Uterus (tissue), 4 donors: Measurements from ENCODE around the gene FPGS. TPM values are rescaled to one million over a fixed set of nuclear protein-coding genes. Genes with fewer than 3 reads are reported as not detected.
"Not testable (repeated sequence)": the region's sequence is repeated elsewhere in the genome, so short reads cannot be mapped to it uniquely, and the experiment has no call there.

Experiments used
- DNase-seq, 2 donors: peaks; one replicate each; pipeline ENCODE4 v3.0.0-alpha.2; 2019 to 2020
- H3K27ac ChIP-seq, 2 donors: fragments of 200-600 bp; sonication (generic); 1 replicate in 1 of 2; 2 replicates in 1 of 2; pipeline ENCODE4 v1.5.1; 2016 to 2018
- H3K27me3 ChIP-seq, 2 donors: fragments of 200-600 bp; sonication (generic); one replicate each; pipeline ENCODE4 v1.5.1; 2018 to 2019; ENCODE audit warnings: control low read depth in 1 of 2
- H3K36me3 ChIP-seq, 2 donors: fragments of 200-600 bp; sonication (generic); one replicate each; pipeline ENCODE4 v1.5.1; 2019; ENCODE audit warnings: control low read depth in 1 of 2
- H3K4me1 ChIP-seq, 2 donors: fragments of 200-600 bp; sonication (generic); one replicate each; pipeline ENCODE4 v1.5.1; 2018 to 2019; ENCODE audit warnings: control low read depth in 1 of 2
- H3K4me3 ChIP-seq, 2 donors: fragments of 200-600 bp; sonication (generic); 1 replicate in 1 of 2; 2 replicates in 1 of 2; pipeline ENCODE4 v1.5.1; 2018 to 2019; ENCODE audit warnings: mild to moderate bottlenecking in 1 of 2
- H3K9me3 ChIP-seq, 2 donors: fragments of 200-600 bp; sonication (generic); one replicate each; pipeline ENCODE4 v1.5.1; 2019; ENCODE audit warnings: control low read depth in 1 of 2
- POLR2A ChIP-seq, 2 donors: fragments of 450-650 bp; IDR thresholded peaks; one replicate each; pipeline ENCODE4 v1.6.1; 2016; ENCODE audit warnings: antibody characterized with exemption in 2 of 2, mild to moderate bottlenecking in 1 of 2, moderate library complexity in 1 of 2
- intact Hi-C: fragments of 100-400 bp; cut with DNase I; formaldehyde crosslinking; loops from one replicate; pipeline ENCODE4 v1.15.1; 2023; ENCODE audit warnings: low total_unique reads
- total RNA-seq, 4 donors: library from RNA; depleted of rRNA in 3 of 4; stranded (reverse); fragments of >200 nt in 3 of 4; gene quantifications; one replicate each; pipeline versions ENCODE4 v1.1.0 to v1.2.4, GENCODE V29; 2014 to 2023
- TF ChIP-seq, protein P1 (sequence below), 4 experiments: fragments of 200-600 bp in 2 of 4; fragments of 450-650 bp in 2 of 4; sonication (generic) in 2 of 4; IDR thresholded peaks; one replicate each; pipeline ENCODE4 v1.5.1; 2016 to 2019; ENCODE audit warnings: antibody characterized with exemption in 4 of 4, mild to moderate bottlenecking in 2 of 4, moderate library complexity in 1 of 4
- donor health status: DM: yes; HTN: yes; CAD: no.

FPGS gene
- total RNA-seq, 4 donors from 2014 or later = 11.5 to 128 (median 46.6) TPM

DNA sequence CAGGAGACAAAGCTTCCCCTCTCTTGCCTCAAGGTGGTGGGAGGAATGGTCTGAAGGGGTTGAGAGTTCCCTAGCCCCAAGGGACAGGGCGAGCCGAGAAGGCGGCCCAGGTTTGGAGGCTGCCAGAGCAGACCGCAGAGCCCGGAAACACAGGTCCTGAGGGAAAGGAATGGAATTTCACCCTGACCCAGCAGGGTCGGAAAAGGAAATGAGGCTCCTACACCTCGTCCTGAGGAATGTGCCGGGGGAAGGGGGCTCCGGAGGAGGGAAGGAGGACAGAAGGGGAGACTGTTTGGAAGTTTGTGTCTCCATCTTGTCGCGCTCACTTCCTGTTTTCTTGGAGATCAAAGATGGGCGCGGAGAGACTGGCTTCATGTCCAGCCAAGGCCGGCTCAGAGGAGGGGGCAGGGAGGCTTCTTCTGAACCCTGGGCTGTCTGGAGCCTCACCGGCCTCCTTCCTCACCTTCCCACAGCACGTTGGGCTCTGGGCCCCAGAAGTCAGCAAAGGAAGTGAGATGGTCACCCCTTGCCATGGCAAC is 42.2 kb downstream of the FPGS start:
- Histone ChIP-seq H3K4me3 (no peak overlapping the region), H3K27ac (peak overlapping the region; percentile 74 to 89), H3K4me1 (peaks cover 0 to 4% of the 10 kb centered on the region in 2 donors), H3K27me3 (no peaks in the 10 kb centered on the region), H3K9me3 (no peaks in the 10 kb centered on the region), H3K36me3 (no peaks in the 10 kb centered on the region)
- DNase-seq = peak in 1 of 2 donors; percentile 56
- intact Hi-C loops = no loop called here
- TF ChIP-seq POLR2A (IDR thresholded peaks at IDR 0.05) = no peak
- TF ChIP-seq, protein P1, sequence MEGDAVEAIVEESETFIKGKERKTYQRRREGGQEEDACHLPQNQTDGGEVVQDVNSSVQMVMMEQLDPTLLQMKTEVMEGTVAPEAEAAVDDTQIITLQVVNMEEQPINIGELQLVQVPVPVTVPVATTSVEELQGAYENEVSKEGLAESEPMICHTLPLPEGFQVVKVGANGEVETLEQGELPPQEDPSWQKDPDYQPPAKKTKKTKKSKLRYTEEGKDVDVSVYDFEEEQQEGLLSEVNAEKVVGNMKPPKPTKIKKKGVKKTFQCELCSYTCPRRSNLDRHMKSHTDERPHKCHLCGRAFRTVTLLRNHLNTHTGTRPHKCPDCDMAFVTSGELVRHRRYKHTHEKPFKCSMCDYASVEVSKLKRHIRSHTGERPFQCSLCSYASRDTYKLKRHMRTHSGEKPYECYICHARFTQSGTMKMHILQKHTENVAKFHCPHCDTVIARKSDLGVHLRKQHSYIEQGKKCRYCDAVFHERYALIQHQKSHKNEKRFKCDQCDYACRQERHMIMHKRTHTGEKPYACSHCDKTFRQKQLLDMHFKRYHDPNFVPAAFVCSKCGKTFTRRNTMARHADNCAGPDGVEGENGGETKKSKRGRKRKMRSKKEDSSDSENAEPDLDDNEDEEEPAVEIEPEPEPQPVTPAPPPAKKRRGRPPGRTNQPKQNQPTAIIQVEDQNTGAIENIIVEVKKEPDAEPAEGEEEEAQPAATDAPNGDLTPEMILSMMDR (IDR thresholded peaks at IDR 0.05) = no peak

DNA sequence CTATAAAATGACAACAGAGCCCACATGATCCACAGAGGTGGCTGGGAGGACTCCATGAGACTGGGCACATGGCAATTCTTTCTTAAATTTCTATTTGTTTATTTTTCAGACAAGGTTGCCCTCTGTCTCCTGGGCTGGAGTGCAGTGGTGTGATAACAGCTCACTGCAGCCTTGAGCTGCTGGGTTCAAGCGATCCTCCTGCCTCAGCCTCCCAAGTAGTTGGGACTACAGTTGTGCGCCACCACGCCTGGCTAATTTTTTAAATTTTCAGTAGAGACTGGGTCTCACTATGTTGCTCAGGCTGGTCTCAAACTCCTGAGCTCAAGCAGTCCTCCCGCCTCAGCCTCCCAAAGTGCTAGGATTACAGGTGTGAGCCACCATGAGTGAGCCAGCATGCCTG is 42.9 kb downstream of the FPGS start:
- H3K36me3 ChIP-seq, H3K4me3 ChIP-seq, H3K27me3 ChIP-seq, H3K9me3 ChIP-seq, DNase-seq, intact Hi-C loops, H3K4me1 ChIP-seq: not testable (repeated sequence)
- H3K27ac ChIP-seq = peak overlapping the region; percentile 74 to 89

DNA sequence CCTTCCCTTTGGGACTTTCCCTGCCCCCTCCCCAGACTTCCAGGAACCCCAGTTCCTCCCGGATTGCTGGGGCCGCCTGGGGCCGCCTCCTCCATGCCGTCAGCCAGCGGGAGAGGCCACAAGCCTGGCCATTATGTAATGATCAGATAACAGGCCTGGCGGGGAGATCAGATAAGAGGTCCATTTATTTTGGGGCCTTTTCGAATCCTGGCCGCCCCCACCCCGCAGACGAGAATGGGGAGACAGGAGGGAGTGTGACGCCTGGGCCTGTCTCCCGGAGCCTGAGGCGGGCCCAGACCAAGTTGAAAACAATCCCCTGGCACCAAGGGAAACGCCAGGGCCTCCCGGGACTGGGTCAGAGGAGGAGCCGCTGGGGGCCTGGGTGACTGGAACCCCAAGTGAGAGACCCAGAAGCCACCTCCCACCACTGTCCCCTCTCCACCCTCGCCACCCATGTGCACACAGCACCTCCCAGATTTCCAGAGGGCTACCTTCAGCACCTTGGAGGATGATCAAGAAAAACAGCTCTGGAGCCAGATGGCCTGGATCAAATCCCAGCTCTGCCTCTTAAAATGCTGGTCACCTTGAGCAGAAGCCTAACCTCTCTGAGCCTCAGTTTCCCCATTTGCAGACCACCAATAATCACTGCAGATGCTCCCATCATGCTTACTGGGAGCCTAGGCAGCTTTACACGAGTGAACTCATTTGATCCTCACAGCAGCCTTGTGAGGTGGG is 43.9 kb downstream of the FPGS start:
- peak overlapping the region in 1 of 2 donors; percentile 0 for H3K4me3 ChIP-seq
- TF ChIP-seq, protein P1 (IDR thresholded peaks at IDR 0.05) = no peak
- TF ChIP-seq POLR2A (IDR thresholded peaks at IDR 0.05) = no peak
- intact Hi-C loops = no loop called here
- H3K27ac ChIP-seq = peak overlapping the region; percentile 74 to 89
- no peaks in the 10 kb centered on the region for H3K9me3 ChIP-seq
- H3K4me1 ChIP-seq = peaks cover 0 to 4% of the 10 kb centered on the region in 2 donors
- no peaks in the 10 kb centered on the region for H3K36me3 ChIP-seq
- no peaks in the 10 kb centered on the region for H3K27me3 ChIP-seq
- DNase-seq = peak; percentile 37 to 52

DNA sequence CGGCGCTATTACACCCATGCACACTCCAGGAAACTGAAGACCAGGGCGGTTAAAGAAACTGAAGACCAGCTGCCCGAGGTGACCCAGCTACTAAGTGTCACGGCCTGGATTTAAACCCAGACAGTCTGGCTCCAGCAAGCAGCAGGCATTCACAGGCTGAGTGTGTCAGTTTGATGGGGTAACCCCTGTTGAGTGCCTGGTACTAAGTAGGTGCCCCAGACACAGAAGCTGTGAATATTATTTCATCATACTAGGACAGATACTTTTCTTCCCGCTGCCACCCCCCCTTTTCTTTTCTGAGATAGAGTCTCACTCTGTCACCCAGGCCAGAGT is 44.5 kb downstream of the FPGS start:
- H3K4me1 ChIP-seq = peaks cover 0 to 4% of the 10 kb centered on the region in 2 donors
- H3K27ac ChIP-seq = peak overlapping the region; percentile 74 to 89
- no peaks in the 10 kb centered on the region for H3K36me3 ChIP-seq
- intact Hi-C loops = no loop called here
- DNase-seq = peak in 1 of 2 donors; percentile 48
- no peaks in the 10 kb centered on the region for H3K27me3 ChIP-seq
- TF ChIP-seq, protein P1 (IDR thresholded peaks at IDR 0.05) = no peak
- TF ChIP-seq POLR2A (IDR thresholded peaks at IDR 0.05) = no peak
- H3K4me3 ChIP-seq = no peak overlapping the region
- H3K9me3 ChIP-seq = no peaks in the 10 kb centered on the region

DNA sequence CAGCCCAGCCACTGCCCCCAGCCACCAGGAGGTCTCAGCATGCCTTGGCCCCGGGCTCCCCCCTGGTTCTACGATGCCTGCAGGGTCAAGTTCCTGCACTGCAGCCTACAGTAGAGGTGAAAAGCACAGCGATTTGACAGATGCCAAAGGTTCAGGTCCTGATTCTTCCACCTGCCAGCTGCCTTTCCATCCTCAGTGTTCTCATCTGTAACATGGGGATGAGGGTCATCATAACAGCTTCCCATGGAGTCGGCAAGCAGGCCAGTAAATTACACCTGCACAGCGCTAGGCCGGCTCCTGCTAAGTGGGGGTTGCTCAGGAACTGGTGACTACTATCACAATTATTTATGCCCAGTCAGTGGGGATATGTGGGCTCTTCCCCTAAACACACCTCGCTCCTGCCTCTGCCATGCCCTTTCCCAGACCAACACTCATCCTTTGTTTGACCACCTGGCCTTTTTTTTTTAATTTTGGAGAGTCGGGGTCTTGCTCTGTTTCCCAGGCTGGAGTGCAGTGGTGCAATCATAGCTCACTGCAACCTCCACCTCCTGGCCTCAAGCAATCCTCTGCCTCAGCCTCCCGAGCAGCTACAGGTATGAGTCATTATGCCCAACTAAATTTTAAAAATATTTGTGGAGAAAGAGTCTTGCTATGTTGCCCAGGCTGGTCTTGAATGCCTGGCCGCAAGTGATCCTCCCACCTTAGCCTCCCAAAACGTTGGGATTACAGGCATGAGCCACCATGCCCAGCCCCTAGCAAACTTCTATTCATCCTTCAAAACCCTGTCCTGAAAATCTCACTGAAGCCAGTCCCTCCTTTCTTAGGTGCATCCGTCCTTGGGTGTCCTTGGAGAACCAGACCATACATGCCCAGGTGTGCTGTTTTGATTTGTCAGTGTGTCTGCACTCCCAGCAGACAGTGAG is 45.4 kb downstream of the FPGS start:
- no peaks in the 10 kb centered on the region for H3K36me3 ChIP-seq
- intact Hi-C loops = no loop called here
- no peaks in the 10 kb centered on the region for H3K9me3 ChIP-seq
- no peak for TF ChIP-seq POLR2A (IDR thresholded peaks at IDR 0.05)
- TF ChIP-seq, protein P1 (IDR thresholded peaks at IDR 0.05) = no peak
- H3K27ac ChIP-seq = peak overlapping the region; percentile 74 to 89
- no peak for DNase-seq
- H3K4me3 ChIP-seq = no peak overlapping the region
- no peaks in the 10 kb centered on the region for H3K27me3 ChIP-seq
- H3K4me1 ChIP-seq = peaks cover 0 to 4% of the 10 kb centered on the region in 2 donors
